HT-29 (cell line): ENCODE results near the gene ZNF587B. TPM values are rescaled to one million over a fixed set of nuclear protein-coding genes. Genes with fewer than 3 reads are reported as not detected.
A peak's percentile ranks its signal among the peaks of the same experiment; 100 is the strongest.
"Not testable (repeated sequence)": the region's sequence is repeated elsewhere in the genome, so short reads cannot be mapped to it uniquely, and the experiment has no call there.

Experiments used
- DNase-seq: peaks from one replicate; pipeline ENCODE4 v3.0.0-alpha.2; 2015; ENCODE audit warnings: low spot score
- total RNA-seq: library from RNA; depleted of rRNA; stranded (reverse); fragments of >200 nt; shearing (Covaris generic); gene quantifications from 2 replicates; pipeline ENCODE4 v1.2.3, GENCODE V29; 2014; rRNA removed

ZNF587B gene
- 32.1 and 40.0 TPM in 2 replicates for total RNA-seq

- peak; percentile 80 for DNase-seq
Measured at GRCh38 chr19:57830071-57830602, at the start of gene ZNF587B. TSS of gene ZNF587B (plus strand) at chr19:57830299. CDS start at chr19:57830529, 230 bp downstream.

DNA sequence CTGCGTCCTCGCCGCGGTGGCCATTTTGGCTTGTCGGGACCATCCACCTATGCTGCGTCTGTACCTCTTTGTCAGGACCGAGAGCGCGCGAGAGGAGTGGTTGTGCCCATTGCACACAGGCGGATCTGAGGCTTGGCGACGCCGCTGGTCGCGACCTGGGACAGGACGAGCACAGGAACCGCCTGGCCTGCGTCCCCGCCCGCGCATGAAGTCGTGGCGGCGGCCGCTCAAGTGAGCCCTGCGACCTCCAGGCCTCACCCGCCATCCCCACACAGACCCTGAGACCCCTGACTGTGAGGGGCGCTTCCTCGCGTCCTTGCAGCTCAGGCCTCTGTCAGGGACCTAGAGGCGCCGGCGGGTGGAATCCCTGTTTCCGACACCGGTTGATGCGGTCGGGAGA is 43.8 kb upstream of the ZNF587B start:
- DNase-seq = no peak

GRCh38 chr19:57786906-57787305 is 43.2 kb upstream of the ZNF587B start:
- DNase-seq = peak; percentile 29

DNA sequence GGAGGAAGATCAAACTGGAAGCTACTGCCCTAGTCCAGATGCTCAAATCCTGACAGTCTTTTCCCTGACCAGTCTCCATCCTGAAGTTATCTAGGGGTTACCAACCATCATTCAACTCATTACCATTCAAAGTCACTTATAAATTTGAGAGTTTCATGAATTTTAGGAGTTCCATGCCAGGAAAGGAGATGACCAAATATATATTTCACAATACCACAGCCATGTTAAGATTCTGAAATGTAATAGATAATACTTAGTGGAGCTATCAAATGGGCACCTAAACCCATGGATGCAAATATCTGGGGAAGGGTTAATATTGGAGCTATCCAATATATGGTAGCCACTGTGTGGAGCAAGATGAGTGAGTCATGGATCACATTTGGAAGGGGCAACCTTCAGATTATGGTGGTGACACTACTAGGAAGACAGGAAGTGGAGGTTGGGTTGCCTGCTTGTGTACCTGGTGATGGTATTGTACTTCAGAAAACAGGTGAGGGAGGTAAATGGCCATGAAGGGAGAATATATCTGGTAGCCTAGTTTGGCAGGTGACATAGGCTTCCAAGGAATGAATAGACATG is 41.9 kb upstream of the ZNF587B start:
- no peak for DNase-seq

DNA sequence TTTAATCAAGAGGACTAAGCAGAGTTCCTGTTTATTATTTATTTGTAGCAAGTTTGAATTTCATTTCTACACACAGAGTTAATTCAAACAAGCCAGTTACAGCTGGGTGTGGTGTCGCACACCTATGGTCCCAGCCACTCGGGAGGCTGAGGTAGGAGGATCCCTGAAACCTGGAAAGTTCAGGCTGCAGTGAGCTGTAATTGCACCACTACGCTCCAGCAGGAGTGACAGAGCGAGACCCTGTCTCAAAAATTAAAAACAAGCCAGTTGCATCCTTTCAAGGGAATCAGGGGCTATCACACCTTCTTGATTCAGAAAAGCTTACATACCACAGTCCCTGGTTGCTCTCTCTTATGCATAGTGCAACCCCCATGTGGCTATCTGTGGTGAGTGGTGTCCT is 40.8 kb upstream of the ZNF587B start:
- no peak for DNase-seq

- not testable (repeated sequence) for DNase-seq
Measured at GRCh38 chr19:57796580-57796979, 33.5 kb upstream of the ZNF587B start.

GRCh38 chr19:57800696-57801095 is 29.4 kb upstream of the ZNF587B start:
- DNase-seq = no peak

DNA sequence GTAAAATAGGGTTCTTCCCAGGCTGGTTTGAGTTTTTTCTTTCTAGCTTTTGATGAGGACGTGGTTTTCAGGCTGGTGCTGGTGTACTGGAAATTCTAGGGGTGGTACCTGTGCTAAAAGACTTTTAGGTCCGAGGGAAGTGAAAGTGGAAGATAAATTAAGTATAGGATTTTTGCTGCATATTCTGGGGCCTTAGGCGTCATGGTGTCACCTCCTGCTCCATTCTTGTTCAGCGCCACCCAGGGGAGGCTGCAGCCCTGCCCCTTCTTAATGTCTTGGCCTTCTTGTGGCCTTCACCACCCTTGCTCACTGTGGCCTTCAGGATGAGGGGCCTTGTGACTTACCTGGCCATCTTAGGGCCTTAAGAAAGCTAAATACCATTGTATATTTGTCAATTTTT is 27.8 kb upstream of the ZNF587B start:
- DNase-seq = peak; percentile 84

DNA sequence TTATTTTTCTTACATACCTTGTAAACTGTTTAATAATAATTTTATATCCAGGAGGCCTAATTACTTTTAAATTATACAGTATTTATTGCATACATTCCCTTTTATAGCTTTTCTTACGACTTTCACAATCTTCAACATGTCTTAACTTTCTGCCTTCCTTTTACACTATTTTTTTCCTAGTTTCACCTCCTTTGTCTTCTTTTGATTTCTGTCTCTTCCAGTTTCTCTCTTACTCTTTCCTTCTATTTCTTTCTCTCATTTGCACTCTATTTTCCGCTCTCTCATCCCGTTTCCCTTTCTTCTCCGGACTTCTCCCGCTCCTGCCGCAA is 26.9 kb upstream of the ZNF587B start:
- DNase-seq = peak; percentile 71

GRCh38 chr19:57803594-57804325 is 26.3 kb upstream of the ZNF587B start:
- DNase-seq = peak; percentile 96

GRCh38 chr19:57807541-57807940 is 22.6 kb upstream of the ZNF587B start:
- no peak for DNase-seq

DNA sequence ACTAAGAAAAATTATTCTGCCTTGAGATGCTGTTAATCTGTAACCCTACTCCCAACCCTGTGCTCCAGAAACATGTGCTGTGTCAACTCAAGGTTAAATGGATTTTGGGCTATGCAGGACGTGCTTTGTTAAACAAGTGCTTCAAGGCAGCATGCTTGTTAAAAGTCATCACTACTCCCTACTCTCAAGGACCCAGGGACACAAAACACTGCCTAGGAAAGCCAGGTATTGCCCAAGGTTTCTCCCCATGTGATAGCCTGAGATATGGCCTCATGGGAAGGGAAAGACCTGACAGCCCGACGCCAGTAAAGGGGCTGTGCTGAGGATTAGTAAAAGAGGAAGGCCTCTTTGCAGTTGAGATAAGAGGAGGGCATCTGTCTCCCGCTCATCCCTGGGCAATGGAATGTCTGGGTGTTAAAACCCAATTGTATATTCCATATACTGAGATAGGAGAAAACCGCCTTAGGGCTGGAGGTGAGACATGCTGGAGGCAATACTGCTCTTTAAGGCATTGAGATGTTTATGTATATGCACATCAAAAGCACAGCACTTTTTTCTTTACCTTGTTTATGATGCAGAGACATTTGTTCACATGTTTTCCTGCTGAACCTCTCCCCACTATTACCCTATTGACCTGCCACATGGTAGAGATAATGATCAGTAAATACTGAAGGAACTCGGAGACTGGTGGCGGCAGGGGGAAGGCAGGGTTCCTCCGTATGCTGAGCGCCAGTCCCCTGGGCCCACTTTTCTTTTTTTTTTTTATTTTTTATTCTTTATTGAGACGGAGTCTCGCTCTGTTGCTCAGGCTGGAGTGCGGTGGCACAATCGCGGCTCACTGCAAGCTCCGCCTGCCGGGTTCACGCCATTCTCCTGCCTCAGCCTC is 19.4 kb upstream of the ZNF587B start:
- peak; percentile 72 for DNase-seq

DNA sequence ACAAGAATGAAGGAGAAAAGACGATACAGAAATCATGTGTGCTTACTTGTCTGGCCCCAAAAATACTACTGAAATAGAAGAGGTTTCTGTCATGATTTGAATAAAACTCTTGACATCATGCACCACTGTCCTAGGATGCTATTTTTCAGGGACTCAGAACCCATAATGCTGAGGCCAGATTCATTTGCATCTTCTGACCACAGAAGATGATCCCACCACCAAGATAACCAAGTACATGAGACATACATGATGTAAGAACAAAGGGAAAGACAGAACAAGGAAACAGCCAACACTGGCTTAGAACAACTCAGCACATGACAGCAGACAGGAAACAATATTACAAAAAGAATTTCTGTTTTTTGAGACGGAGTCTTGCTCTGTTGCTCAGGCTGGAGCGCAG is 17.9 kb upstream of the ZNF587B start:
- DNase-seq = no peak

GRCh38 chr19:57812975-57813820 is 16.9 kb upstream of the ZNF587B start:
- DNase-seq = peak; percentile 44

DNA sequence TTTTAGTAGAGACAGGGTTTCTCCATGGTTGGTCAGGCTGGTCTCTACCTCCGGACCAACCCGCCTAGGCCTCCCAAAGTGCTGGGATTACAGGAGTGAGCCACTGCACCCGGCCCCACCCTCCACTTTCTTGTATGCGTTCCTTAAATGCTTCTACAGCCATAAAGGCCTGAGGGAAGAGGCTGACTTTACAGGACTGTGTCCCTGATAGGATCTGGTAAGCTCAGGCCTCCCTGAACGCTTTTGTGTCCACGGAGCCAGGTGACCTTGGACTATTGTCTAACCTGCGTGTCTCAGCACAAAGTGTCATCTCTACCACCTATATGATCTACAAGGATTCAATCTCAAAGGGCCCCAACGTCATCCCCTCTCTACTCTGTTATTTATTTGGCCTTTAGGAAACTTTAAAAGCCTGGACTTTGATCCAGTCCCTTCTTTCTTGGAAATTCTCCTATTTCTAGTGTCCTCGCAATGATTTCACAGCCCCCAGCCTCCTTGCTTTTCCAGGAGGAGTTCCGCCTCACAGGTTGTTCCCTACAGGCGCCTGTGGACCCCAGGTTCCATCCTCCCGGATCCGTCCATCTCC is 16.1 kb upstream of the ZNF587B start:
- peak; percentile 65 for DNase-seq

DNA sequence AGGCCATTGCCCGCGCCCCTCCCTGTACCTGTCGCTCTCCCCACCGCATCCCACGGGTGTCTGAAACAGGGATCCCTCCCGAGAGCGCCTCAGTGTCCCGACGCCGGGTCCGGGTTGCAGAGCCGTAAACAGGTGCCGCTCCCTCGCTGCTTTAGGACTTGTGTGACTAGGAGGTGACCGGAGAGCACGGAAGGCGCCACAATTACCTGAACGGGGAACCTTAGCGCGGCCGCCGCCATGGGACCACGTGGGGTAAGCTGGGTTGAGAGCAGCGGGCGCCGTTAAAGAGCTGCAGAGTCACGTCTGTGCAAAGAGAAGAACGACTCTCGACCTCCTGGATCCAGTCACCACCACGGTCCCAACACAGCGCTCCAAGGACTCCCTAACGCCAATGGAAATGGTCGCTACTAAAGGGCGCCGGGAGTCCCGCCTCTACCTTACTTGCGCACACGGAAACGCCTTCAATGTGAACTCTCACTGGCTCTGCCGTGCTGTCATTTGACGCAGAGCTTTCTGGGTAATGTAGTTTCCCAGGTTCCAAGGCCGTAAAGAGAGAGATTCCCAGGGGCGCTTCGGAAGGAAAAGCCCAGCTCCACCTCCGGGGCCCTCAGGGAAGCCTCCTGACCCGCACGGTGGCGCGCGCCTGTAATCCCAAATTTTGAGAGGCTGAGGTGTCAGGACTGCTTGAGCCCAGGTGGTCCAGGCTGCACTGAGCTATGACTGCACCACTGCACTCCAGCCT is 15.4 kb upstream of the ZNF587B start, which contains the start of gene ZNF552:
TSS of gene ZNF552 (minus strand) at position 409 of the 742 bp plus-strand sequence. CDS start at position 239, 170 bp downstream.
- DNase-seq = peak; percentile 98

- DNase-seq = peak; percentile 61
Measured at GRCh38 chr19:57815247-57816075, 14.6 kb upstream of the ZNF587B start.

DNA sequence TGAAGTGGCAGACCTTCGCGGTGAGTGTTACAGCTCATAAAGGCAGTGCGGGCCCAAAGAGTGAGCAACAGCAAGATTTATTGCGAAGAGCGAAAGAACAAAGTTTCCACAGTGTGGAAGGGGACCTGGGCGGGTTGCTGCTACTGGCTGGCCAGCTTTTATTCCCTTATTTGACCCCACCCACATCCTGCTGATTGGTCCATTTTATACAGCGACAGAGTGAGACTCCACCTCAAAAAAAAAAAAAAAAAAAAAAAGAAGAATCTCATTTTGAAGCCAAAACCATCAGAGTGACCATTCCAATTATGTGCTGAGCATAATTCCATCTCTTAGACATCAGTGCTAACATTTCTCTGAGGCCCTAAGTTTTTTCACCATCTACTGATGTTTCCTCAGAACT is 13.4 kb upstream of the ZNF587B start:
- no peak for DNase-seq

- no peak for DNase-seq
Measured at GRCh38 chr19:57817976-57818375, 12.1 kb upstream of the ZNF587B start.
